Iris pigment epithelial cell (primary cell): Measurements from ENCODE around the gene APOO.
A peak's percentile ranks its signal among the peaks of the same experiment; 100 is the strongest.

Source experiments
- DNase-seq: peaks from one replicate; pipeline ENCODE4 v3.0.0-alpha.2; 2011; ENCODE audit warnings: low read depth

The APOO gene

DNA sequence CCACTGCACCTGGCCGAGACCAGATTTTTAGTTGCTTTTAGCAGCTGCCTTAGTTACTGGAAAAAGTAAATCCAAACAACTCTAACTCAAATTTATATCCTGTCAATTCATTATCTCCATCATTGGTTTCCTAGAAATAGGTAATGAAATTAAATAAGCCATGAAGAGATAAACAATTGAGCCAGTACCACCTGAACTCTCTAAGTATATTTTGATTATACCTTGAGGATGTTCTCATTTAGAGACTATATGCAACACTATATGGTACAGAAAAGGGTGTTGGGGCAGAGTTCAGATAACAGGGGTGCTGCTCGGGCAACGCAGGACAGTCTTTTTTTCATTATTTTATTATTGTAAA, 89.8 kb downstream of the APOO start:
- DNase-seq = no peak

DNA sequence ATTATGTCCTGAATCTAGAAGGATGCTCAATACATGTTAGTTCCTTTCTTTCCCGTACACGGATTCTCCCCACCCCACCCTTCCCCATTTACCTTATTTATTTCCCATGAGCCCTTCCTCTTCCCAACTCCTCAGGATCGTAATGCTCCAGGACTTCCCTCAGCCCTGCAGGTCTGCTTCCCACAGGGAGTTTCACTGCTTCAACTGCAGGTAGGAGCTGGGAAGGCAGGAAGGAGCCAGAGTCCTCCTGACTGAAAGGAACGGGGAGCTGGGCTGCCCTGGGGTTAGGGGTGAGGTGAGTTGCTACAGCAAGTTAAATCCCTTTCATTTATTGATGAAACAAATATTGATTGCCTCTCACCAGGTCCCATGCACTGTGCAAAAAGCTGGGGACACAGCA, 91.6 kb downstream of the APOO start:
- DNase-seq = no peak

DNA sequence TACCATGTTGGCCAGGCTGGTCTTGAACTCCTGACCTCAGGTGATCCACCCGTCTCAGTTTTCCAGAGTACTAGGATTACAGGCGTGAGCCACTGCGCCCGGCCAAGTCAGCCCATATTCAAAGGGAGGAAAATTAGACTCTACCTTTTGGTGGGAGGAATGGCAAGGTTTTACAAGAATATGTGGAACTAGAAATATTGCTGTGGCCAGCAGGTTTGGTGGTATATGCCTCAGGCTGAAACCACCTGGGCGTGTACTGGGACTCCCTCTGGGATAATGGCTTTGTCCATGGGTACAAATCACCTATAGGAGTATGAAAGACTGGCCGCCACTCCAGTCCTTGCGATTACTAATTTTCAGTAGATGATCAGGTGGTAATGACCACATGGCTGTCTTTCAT, 92.4 kb downstream of the APOO start:
- DNase-seq = no peak

DNA sequence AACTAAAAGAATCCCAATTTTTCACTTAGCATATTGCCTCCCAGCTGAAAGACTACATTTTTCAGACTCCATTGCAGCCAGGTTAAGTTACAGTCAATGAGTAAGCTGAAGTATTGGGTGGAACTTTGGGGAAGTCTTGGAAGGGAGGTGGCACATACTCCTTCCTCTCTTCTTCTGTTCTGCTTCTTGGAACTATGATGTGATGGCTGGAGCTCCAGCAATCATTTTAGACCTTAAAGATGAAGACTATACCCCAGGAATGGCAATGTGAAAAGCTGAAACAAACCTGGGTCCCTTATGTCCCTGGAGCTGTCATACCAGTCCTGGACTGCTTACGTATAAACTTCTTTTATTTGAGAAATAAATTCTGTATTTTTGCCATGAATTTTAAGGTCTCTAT, 93.9 kb downstream of the APOO start:
- DNase-seq = no peak

DNA sequence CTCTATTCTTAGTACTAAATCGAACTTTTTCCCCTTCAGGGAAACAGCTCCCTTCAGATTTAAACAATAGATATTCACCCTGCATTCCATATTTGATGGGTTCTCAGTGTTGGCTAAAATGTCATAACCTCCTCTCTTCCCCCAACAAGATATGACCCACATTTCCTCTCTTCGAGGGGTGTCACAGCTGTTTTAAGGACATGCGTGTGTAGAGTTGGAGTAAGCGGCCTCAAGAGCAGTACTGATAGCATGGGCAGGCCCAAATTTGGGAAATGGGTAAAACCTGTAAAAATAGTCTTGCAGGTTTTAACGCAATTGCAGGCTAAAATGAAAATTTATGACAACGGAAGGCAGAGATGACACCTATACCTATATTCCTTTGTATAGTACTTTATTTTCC, 96.1 kb downstream of the APOO start:
- no peak for DNase-seq

DNA sequence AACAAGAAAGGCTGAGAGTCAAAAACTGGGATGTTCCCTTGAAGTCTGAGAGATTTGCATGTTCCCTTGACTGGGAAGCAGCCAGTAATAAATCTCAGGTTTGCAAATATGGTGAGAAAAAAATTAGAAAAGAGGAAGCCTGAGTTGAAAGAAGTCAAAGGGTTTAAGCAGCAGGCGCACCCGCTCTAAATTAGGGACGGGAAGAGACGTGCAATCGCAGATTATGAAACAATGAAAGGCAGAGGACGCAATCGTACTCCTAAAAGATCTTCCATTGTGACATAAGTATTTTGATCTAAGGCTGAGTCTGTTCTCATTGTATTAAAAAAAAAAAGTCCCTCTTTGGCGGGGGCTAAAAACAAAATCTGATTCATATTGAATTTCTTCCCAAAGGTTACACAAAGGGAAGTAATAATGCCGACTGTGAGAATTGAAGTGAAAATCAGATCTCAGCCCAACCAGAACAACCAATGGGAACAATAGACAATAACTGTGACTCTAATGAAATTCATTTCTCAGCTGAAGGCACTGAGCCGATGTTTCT, 96.6 kb downstream of the APOO start:
- DNase-seq = peak; percentile 25

DNA sequence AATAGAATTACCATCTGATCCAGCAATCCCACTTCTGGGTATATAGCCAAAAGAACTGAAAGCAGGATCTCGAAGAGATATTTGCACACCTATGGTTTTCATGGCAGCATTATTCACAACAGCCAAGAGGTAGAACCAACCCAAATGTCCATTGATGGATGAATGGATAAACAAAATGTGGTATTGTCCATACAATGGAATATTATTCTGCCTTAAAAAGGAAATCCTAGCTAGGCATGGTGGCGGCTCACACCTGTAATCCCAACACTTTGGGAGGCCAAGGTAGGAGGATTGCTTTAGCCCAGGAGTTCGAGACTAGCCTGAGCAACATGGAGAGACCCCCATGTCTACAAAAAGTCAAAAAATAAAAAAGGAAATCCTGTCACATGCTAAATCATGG, 97.5 kb downstream of the APOO start:
- DNase-seq = no peak

DNA sequence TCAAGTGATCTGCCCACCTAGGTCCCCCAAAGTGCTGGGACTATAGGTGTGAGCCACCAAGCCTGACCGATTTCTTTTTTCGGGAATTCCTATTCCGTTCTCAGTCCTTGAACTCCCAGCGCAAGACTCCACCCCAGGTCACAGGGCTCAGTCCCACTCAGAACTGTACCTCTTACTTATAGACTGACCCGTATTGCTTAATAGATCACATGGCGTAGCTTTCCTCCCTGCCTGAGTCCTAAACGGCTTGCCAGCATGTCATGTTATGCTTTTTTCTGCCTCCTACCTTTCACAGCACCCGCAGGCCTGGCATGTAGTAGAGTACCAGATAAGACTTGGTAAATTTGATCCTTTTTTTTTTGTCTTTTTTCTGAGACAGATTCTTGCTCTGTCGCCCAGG, 102.3 kb downstream of the APOO start:
- no peak for DNase-seq

DNA sequence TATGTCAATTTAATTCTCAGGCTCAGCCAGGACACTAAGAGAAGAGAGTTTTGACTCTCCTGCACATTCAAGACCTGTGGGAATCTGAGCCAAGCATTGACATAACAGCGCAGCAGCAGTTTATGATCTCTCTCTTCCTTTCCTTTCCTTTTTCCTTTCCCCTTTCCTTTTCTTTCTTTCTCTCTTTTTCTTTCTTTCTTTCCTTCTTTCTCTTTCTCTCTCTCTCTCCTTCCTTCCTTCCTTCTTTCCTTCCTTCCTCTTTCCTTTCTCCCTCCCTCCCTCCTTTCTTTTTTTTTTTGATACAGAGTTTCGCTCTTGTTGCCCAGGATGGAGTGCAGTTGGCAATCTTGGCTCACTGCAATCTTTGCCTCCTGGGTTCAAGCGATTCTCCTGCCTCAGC, 103.2 kb downstream of the APOO start:
- DNase-seq = no peak

DNA sequence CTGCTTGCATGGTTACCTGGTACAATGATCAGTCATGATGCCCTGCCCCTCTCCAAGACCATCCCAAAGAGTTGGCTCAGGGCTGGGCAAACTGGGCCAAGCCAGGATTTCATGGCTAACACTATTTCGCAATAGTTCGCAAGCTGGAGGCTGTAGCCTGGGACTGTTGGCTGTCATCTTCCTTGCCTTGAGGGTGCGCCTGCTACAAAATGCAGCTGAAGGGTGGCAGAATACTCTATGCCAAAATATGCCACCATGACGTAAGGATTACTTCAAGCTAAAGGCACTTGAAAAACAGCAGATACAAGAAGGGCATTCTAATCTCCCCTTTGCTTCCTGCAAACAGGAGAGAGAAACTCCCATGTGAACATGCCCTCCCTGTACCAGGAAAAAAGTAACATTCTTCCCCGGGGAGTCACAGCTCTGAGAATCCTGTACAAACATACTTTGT, 103.8 kb downstream of the APOO start:
- peak; percentile 80 for DNase-seq

DNA sequence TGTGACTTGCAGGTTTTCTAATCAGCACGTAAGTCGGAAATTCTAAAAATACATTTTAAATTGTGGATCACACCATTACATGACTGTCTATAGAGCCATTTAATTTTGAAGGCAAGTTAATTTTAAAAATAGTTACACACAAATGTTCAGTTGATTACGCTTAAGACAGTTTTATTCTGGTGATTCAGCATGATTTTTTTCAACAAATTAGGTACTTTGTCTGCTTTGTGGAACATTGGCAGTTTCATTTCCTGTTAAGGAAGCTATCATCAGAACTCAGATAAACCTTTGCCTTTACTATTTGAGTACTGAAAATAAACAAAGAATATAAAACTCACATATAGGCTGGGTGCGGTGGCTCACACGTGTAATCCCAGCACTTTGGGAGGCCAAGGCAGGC, 105.3 kb downstream of the APOO start:
- DNase-seq = peak; percentile 50

DNA sequence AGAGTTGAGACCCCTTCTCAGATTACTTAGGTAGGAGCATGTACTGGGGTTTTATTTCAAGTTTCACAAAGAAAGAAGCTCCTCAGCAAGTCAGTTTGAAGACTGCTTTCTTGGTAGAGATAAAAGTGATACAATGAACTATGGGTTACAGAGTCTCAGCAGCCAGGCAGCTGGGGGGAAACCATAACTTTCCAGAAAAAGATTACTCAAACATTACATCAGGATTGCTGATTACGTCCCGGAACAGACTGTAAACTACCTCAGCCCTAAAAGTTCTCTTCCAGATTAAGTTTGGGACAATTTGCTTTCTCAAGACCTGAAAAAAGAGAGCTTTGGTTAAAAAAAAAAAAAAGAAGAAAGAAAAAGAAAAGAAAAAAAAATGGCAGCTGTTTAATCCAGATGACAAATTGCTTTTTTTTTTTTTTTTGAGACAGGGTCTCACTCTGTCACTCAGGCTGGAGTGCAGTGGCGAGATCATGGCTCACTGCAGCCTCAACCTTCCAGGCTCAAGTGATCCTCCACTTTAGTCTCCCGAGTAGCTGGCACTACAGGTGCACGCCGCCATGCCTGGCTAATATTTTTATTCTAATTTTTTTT, 108.2 kb downstream of the APOO start:
- DNase-seq = peak; percentile 69

DNA sequence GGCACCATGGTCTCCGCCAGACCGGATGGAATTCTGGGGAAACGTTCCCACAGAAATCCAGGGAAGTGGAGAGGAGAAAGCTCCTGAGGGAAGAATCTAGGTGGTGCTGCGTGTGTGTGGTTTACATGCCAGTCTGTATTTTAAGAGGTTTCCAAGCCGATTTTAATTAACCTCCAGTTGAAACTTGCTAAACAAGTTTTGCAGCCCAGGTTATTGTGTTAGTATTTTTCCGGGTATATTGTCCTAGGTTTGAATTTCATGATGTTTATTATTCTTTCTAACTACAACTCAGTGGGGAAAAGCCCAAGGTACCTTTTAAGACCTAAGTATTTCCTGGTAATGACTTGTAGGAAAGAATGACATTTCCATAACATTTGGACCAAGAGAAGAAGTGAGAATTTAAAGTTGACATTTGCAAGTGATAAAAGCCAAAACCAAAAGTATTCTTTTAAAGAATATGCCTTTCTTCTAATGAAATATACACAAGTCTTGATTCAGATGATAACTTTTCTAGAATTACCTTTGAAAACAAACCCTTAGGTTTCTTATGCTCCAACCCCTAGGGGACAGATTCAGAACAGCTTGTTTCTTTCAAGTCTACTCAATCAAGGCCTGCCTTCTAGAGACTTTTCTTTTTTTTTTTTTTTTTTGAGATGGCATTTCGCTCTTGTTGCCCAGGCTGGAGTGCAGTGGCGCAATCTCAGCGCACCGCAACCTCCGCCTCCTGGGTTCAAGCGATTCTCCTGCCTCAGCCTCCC, 110.2 kb downstream of the APOO start:
- DNase-seq = peak; percentile 17

DNA sequence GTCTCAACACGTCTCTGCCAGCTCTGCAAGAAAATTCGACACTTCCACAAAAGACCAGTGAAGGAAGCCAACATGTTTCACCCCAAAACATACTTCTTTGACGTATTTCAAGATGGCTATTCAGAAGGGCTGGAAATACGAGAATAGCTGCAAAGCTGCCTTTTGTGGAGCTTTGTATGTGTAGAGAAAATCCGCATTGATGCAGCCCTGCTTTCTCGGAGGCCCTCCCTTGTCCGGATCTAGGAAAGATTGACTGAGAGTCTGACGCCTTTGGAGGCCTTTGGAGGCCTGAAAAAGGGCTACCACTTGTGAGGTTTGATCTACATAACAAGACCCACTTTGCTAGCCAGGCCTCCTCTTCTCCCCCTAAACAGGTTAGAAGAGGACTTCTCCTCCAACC, 112.5 kb downstream of the APOO start:
- no peak for DNase-seq

DNA sequence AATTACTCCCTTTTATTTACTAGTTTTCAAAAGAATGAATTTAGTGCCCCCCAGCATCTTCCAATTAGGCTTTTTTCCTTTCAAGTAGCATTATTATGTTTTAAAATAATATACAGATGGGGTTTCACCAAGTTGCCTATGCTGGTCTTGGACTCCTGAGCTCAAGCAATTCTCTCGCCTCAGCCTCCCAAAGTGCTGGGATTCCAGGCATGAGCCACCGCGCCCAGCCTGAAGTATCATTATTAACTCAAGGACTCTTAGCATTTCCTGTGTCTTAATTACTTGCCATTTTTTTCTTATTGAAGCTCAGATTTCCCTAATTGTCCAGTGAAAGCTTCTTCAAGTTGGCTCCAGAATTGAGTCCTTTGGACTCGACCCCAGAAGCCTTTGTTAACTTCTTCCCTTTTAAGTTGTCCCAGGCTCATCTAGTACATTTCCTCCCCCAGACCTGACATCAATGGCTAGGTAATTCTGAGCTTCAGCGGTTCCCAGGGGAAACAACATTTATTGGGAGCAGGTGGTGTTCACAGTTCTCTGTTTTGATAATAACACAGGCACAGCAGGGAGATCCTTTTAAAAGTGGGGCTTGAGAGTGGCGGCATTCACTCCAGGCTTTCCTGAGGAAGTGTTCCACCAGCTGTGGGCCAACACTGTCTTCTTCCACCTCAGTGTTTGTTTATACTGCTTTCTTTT, 114.7 kb downstream of the APOO start:
- no peak for DNase-seq

DNA sequence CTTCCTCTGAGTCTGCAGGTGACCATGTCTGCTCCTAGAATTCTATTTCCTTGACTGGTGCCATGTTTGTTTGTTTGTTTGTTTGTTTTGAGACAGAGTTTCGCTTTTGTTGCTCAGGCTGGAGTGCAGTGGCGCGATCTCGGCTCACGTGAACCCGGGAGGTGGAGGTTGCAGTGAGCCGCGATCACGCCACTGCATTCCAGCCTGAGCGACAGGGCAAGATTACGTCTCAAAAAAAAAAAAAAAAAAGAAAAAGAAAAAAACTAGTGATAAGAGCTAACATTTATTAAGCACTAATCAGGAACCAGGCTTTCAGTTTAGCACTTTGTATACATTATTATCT, 117.6 kb downstream of the APOO start:
- no peak for DNase-seq

DNA sequence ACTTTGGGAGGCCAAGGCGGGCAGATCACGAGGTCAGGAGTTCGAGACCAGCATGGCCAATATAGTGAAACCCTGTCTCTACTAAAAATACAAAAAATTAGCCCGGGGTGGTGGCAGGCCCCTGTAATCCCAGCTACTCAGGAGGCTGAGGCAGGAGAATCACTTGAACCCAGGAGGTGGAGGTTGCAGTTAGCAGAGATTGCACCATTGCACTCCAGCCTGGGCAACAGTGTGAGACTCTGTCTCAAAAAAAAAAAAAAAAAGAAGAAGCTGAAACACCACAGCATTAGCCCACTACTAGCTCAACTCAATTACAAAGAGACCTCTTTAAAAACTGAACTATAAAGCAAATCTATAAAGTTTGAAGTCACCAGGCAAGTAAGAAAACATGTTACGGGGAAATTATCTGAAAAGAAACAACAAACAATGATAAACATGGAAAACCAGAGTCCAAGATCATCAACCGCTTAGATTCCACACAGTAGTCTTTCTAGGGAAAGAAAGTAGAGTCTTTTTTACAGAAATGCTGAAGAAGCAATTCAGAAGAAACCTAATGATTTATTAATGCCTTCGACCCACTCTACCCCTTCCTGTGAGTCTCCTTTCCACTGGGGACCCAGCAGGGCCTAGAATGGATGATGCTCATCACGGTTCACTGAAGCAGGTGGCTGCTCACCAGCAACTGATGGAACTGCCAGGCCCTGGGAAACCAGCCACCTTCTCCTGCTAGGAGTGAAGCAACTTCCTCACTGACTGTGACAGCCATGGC, 118.2 kb downstream of the APOO start:
- no peak for DNase-seq

DNA sequence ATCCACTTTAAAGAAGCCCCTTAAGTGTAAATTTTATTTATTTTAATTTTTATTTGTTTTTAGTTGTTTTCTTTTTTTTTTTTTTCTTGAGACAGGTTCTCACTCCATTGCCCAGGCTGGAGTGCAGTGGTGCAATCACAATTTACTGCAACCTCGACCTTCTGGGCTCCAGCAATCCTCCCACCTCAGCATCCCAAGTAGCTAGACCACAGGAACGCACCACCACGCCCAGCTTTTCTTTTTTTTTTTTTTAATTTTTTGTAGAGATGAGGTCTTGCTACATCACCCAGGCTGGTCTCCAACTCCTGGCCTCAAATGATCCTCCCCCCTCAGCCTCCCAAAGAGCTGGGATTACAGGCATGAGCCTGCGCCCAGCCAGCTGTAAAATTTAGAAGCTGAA, 118.8 kb downstream of the APOO start:
- no peak for DNase-seq

DNA sequence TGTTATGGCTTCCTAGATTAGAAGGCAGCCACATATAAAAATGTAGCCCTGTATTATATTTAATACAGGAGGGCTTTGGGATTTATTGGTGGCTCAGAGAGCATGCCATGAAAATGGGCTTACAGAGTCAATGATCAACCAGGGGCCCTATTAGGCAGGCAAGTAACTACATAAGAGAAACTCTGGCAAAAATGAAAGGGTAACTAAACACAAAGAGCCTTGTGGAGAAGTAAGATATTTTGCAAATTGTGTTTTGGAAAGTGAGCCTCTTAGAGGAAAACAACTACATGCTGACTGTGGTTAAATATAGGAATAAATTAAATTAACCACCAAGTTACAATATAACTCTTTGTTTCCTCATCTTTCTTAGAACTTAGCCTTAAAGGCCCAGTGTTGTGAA, 119.2 kb downstream of the APOO start:
- DNase-seq = no peak

DNA sequence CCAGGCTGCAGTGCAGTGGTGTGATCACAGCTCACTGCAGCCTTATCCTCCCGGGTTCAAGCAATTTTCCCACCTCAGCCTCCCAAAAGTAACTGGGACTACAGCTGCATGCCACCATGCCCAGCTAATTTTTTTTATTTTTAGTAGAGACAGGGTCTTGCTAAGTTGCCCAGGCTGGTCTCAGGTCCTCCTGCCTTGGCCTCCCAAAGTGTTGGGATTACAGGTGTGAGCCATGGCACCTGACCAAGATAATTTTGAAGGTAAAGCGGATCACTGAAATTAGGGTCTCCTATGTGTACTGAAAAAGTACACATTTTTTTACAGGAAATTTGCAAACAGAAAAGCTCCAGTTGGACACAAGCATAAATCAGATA, 120.0 kb downstream of the APOO start:
- no peak for DNase-seq

DNA sequence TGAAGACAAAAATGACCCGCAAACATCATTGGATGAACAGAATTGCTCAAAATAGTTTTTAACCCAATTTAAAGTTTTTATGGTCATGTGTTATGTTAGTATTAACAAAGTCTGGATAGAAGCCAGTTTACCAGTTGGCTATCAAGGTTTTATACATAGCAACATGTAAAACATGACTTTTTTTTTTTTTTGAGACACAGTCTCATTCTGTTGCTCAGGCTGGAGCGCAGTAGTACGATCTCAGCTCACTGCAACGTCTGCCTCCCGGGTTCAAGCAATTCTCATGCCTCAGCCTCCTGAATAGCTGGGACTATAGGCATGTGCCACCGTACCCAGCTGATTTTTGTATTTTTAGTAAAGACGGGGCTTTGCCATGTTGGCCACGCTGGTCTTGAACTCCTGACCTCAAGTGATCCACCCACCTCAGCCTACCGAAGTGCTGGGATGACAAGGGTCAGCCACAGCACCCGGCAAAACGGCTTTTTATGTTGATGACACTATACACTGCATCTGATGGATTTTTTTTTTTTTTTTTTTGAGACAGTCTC, 121.4 kb downstream of the APOO start:
- peak; percentile 28 for DNase-seq

DNA sequence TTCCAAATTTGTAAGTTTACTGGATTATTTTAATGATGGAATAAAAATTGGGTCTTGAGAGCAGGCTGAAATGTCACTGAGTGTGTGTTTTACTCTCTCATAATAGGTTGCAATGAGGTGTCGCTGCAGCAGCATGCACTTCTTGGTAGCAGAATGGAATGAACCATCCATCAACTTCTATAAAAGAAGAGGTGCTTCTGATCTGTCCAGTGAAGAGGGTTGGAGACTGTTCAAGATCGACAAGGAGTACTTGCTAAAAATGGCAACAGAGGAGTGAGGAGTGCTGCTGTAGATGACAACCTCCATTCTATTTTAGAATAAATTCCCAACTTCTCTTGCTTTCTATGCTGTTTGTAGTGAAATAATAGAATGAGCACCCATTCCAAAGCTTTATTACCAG, 122.2 kb downstream of the APOO start:
- peak; percentile 10 for DNase-seq
